Ovary (tissue), 3 donors: ENCODE measurements around the gene ARMC2.

Experiments used
- CTCF ChIP-seq, 3 donors: fragments of 450-650 bp in 2 of 3; fragments of 200-600 bp in 1 of 3; IDR thresholded peaks; one replicate each; pipeline versions ENCODE4 v1.5.1 to v1.8.0; 2016 to 2022; ENCODE audit warnings: antibody characterized with exemption in 3 of 3, mild to moderate bottlenecking in 1 of 3
- EP300 ChIP-seq: sonication (generic); formaldehyde crosslinking; IDR thresholded peaks from one replicate; pipeline ENCODE4 v1.6.1; 2017; ENCODE audit warnings: antibody characterized with exemption
- POLR2A ChIP-seq: fragments of 450-650 bp; IDR thresholded peaks from one replicate; pipeline ENCODE4 v1.6.1; 2017; ENCODE audit warnings: antibody characterized with exemption, mild to moderate bottlenecking, moderate library complexity
- donor health status: DM: no; HTN: no; CAD: no.

DNA sequence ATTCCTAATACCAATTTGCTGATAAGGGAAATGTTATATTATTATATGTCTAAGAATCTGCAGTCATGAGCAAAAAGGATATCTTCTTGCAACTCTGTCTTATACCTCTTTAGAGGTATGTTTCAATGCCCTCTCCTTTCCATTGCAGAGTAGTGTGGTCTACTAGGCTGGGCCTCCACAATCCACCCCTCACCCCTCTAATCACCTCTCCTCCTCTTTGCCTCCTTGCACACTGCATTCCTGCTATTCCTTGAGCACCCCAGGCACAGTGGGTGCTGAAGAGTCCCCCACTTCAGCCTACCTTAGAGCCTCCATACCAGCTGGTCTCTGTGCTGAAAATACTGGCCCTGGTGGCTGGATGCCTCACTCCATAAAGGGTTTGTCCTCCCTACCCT is 26.9 kb downstream of the ARMC2 start:
- TF ChIP-seq CTCF (IDR thresholded peaks at IDR 0.05): no peak
- TF ChIP-seq POLR2A: no peak
- TF ChIP-seq EP300: no peak
